ENCODE measurements around the gene PDE4D.

Gene PDE4D

GRCh38 chr5:59348189-59348588, 545.3 kb downstream of the PDE4D start:
- H3K4me1 ChIP-seq (ENCODE audit: control insufficient read depth, insufficient read depth, low read length) = no peaks in the 10 kb centered on the region
- H3K36me3 ChIP-seq (ENCODE audit: control insufficient read depth, insufficient read depth, low read length) = no peaks in the 10 kb centered on the region
- H3K27me3 ChIP-seq (ENCODE audit: control insufficient read depth, insufficient read depth, low read length) = no peaks in the 10 kb centered on the region
- H3K9me3 ChIP-seq (ENCODE audit: control insufficient read depth, low read length) = no peaks in the 10 kb centered on the region
- no peak overlapping the region for H3K9ac ChIP-seq (ENCODE audit: low read length)
- H3K4me3 ChIP-seq (ENCODE audit: low read length) = no peak overlapping the region

- no peak overlapping the region for H3K4me3 ChIP-seq (ENCODE audit: low read length)
- H3K27me3 ChIP-seq (ENCODE audit: control insufficient read depth, insufficient read depth, low read length) = no peaks in the 10 kb centered on the region
- no peaks in the 10 kb centered on the region for H3K4me1 ChIP-seq (ENCODE audit: control insufficient read depth, insufficient read depth, low read length)
- H3K36me3 ChIP-seq (ENCODE audit: control insufficient read depth, insufficient read depth, low read length) = no peaks in the 10 kb centered on the region
- no peaks in the 10 kb centered on the region for H3K9me3 ChIP-seq (ENCODE audit: control insufficient read depth, low read length)
- no peak overlapping the region for H3K9ac ChIP-seq (ENCODE audit: low read length)
Measured at GRCh38 chr5:59346982-59347381, 546.5 kb downstream of the PDE4D start.

- Histone ChIP-seq H3K27me3 (ENCODE audit: control insufficient read depth, insufficient read depth, low read length) (no peaks in the 10 kb centered on the region), H3K4me3 (ENCODE audit: low read length) (no peak overlapping the region), H3K9me3 (ENCODE audit: control insufficient read depth, low read length) (no peaks in the 10 kb centered on the region), H3K4me1 (ENCODE audit: control insufficient read depth, insufficient read depth, low read length) (no peaks in the 10 kb centered on the region), H3K9ac (ENCODE audit: low read length) (no peak overlapping the region), H3K36me3 (ENCODE audit: control insufficient read depth, insufficient read depth, low read length) (no peaks in the 10 kb centered on the region)
Measured at GRCh38 chr5:59346514-59346913, 547.0 kb downstream of the PDE4D start.

GRCh38 chr5:59342181-59342580, 551.3 kb downstream of the PDE4D start:
- no peaks in the 10 kb centered on the region for H3K4me1 ChIP-seq (ENCODE audit: control insufficient read depth, insufficient read depth, low read length)
- no peaks in the 10 kb centered on the region for H3K9me3 ChIP-seq (ENCODE audit: control insufficient read depth, low read length)
- H3K9ac ChIP-seq (ENCODE audit: low read length) = no peak overlapping the region
- H3K4me3 ChIP-seq (ENCODE audit: low read length) = no peak overlapping the region
- H3K36me3 ChIP-seq (ENCODE audit: control insufficient read depth, insufficient read depth, low read length) = no peaks in the 10 kb centered on the region
- no peaks in the 10 kb centered on the region for H3K27me3 ChIP-seq (ENCODE audit: control insufficient read depth, insufficient read depth, low read length)

GRCh38 chr5:59341760-59342159, 551.8 kb downstream of the PDE4D start:
- Histone ChIP-seq H3K4me3 (ENCODE audit: low read length) (no peak overlapping the region), H3K9me3 (ENCODE audit: control insufficient read depth, low read length) (no peaks in the 10 kb centered on the region), H3K9ac (ENCODE audit: low read length) (no peak overlapping the region), H3K36me3 (ENCODE audit: control insufficient read depth, insufficient read depth, low read length) (no peaks in the 10 kb centered on the region), H3K27me3 (ENCODE audit: control insufficient read depth, insufficient read depth, low read length) (no peaks in the 10 kb centered on the region), H3K4me1 (ENCODE audit: control insufficient read depth, insufficient read depth, low read length) (no peaks in the 10 kb centered on the region)

GRCh38 chr5:59341155-59341554, 552.4 kb downstream of the PDE4D start:
- H3K36me3 ChIP-seq (ENCODE audit: control insufficient read depth, insufficient read depth, low read length) = no peaks in the 10 kb centered on the region
- H3K4me1 ChIP-seq (ENCODE audit: control insufficient read depth, insufficient read depth, low read length) = no peaks in the 10 kb centered on the region
- no peaks in the 10 kb centered on the region for H3K9me3 ChIP-seq (ENCODE audit: control insufficient read depth, low read length)
- H3K9ac ChIP-seq (ENCODE audit: low read length) = no peak overlapping the region
- H3K4me3 ChIP-seq (ENCODE audit: low read length) = no peak overlapping the region
- H3K27me3 ChIP-seq (ENCODE audit: control insufficient read depth, insufficient read depth, low read length) = no peaks in the 10 kb centered on the region

- H3K27me3 ChIP-seq (ENCODE audit: control insufficient read depth, insufficient read depth, low read length) = no peaks in the 10 kb centered on the region
- H3K36me3 ChIP-seq (ENCODE audit: control insufficient read depth, insufficient read depth, low read length) = no peaks in the 10 kb centered on the region
- H3K4me3 ChIP-seq (ENCODE audit: low read length) = no peak overlapping the region
- H3K9me3 ChIP-seq (ENCODE audit: control insufficient read depth, low read length) = no peaks in the 10 kb centered on the region
- no peak overlapping the region for H3K9ac ChIP-seq (ENCODE audit: low read length)
- no peaks in the 10 kb centered on the region for H3K4me1 ChIP-seq (ENCODE audit: control insufficient read depth, insufficient read depth, low read length)
Measured at GRCh38 chr5:59340637-59341036, 552.9 kb downstream of the PDE4D start.

GRCh38 chr5:59337240-59337639, 556.3 kb downstream of the PDE4D start:
- no peaks in the 10 kb centered on the region for H3K27me3 ChIP-seq (ENCODE audit: control insufficient read depth, insufficient read depth, low read length)
- H3K9me3 ChIP-seq (ENCODE audit: control insufficient read depth, low read length) = no peaks in the 10 kb centered on the region
- H3K36me3 ChIP-seq (ENCODE audit: control insufficient read depth, insufficient read depth, low read length) = no peaks in the 10 kb centered on the region
- H3K4me3 ChIP-seq (ENCODE audit: low read length) = no peak overlapping the region
- no peaks in the 10 kb centered on the region for H3K4me1 ChIP-seq (ENCODE audit: control insufficient read depth, insufficient read depth, low read length)
- H3K9ac ChIP-seq (ENCODE audit: low read length) = no peak overlapping the region

GRCh38 chr5:59335544-59335943, 558.0 kb downstream of the PDE4D start:
- no peaks in the 10 kb centered on the region for H3K4me1 ChIP-seq (ENCODE audit: control insufficient read depth, insufficient read depth, low read length)
- H3K9me3 ChIP-seq (ENCODE audit: control insufficient read depth, low read length) = no peaks in the 10 kb centered on the region
- no peak overlapping the region for H3K4me3 ChIP-seq (ENCODE audit: low read length)

GRCh38 chr5:59333416-59333815, 560.1 kb downstream of the PDE4D start:
- H3K27me3 ChIP-seq (ENCODE audit: control insufficient read depth, insufficient read depth, low read length) = no peaks in the 10 kb centered on the region
- no peaks in the 10 kb centered on the region for H3K36me3 ChIP-seq (ENCODE audit: control insufficient read depth, insufficient read depth, low read length)
- no peaks in the 10 kb centered on the region for H3K4me1 ChIP-seq (ENCODE audit: control insufficient read depth, insufficient read depth, low read length)
- no peaks in the 10 kb centered on the region for H3K9me3 ChIP-seq (ENCODE audit: control insufficient read depth, low read length)
- no peak overlapping the region for H3K9ac ChIP-seq (ENCODE audit: low read length)
- no peak overlapping the region for H3K4me3 ChIP-seq (ENCODE audit: low read length)

More at GRCh38 chr5:59335544-59335943, 558.0 kb downstream of the PDE4D start:
- H3K9ac ChIP-seq (ENCODE audit: low read length) = no peak overlapping the region
- H3K36me3 ChIP-seq (ENCODE audit: control insufficient read depth, insufficient read depth, low read length) = no peaks in the 10 kb centered on the region
- no peaks in the 10 kb centered on the region for H3K27me3 ChIP-seq (ENCODE audit: control insufficient read depth, insufficient read depth, low read length)

GRCh38 chr5:59332236-59332973, 561.1 kb downstream of the PDE4D start:
- Histone ChIP-seq H3K9me3 (ENCODE audit: control insufficient read depth, low read length) (no peaks in the 10 kb centered on the region), H3K9ac (ENCODE audit: low read length) (no peak overlapping the region), H3K4me3 (ENCODE audit: low read length) (no peak overlapping the region), H3K4me1 (ENCODE audit: control insufficient read depth, insufficient read depth, low read length) (no peaks in the 10 kb centered on the region), H3K36me3 (ENCODE audit: control insufficient read depth, insufficient read depth, low read length) (no peaks in the 10 kb centered on the region), H3K27me3 (ENCODE audit: control insufficient read depth, insufficient read depth, low read length) (no peaks in the 10 kb centered on the region)

GRCh38 chr5:59330680-59331079, 562.8 kb downstream of the PDE4D start:
- H3K36me3 ChIP-seq (ENCODE audit: control insufficient read depth, insufficient read depth, low read length) = no peaks in the 10 kb centered on the region
- H3K9me3 ChIP-seq (ENCODE audit: control insufficient read depth, low read length) = no peaks in the 10 kb centered on the region
- H3K4me3 ChIP-seq (ENCODE audit: low read length) = no peak overlapping the region
- no peaks in the 10 kb centered on the region for H3K4me1 ChIP-seq (ENCODE audit: control insufficient read depth, insufficient read depth, low read length)
- H3K9ac ChIP-seq (ENCODE audit: low read length) = no peak overlapping the region
- no peaks in the 10 kb centered on the region for H3K27me3 ChIP-seq (ENCODE audit: control insufficient read depth, insufficient read depth, low read length)

Measured in mucosa of stomach (tissue), 1 donor.